AG08395 (cell line): ENCODE results near the gene MICALL2.

ENCODE experiments used
- DNase-seq: peaks from one replicate; pipeline ENCODE4 v3.0.0; 2012; ENCODE audit warnings: mixed read lengths, low spot score

Gene MICALL2

GRCh38 chr7:1468203-1468602 is 8.9 kb upstream of the MICALL2 start:
- DNase-seq: no peak

- DNase-seq: peak; percentile 74
Observed at GRCh38 chr7:1466524-1467271, 7.4 kb upstream of the MICALL2 start.

GRCh38 chr7:1464694-1465093 is 5.4 kb upstream of the MICALL2 start:
- DNase-seq: no peak

GRCh38 chr7:1463676-1464223 is 4.5 kb upstream of the MICALL2 start:
- DNase-seq: no peak

GRCh38 chr7:1461646-1462375 is 2.5 kb upstream of the MICALL2 start:
- no peak for DNase-seq

- peak; percentile 81 for DNase-seq
Observed at GRCh38 chr7:1460821-1461645, 1.8 kb upstream of the MICALL2 start.

- DNase-seq: no peak
Observed at GRCh38 chr7:1459920-1460820, 900 bp upstream of the MICALL2 start.

GRCh38 chr7:1459512-1459892 is 232 bp upstream of the MICALL2 start:
- peak; percentile 100 for DNase-seq

- no peak for DNase-seq
Observed at GRCh38 chr7:1457949-1458682, 1.2 kb downstream of the MICALL2 start.

- no peak for DNase-seq
Observed at GRCh38 chr7:1457059-1457948, 2.0 kb downstream of the MICALL2 start.

- DNase-seq: no peak
Observed at GRCh38 chr7:1455955-1456354, 3.3 kb downstream of the MICALL2 start.

GRCh38 chr7:1455241-1455939 is 3.9 kb downstream of the MICALL2 start:
- DNase-seq: no peak

- no peak for DNase-seq
Observed at GRCh38 chr7:1454542-1454941, 4.7 kb downstream of the MICALL2 start.

GRCh38 chr7:1452205-1452604 is 7.1 kb downstream of the MICALL2 start:
- no peak for DNase-seq

- DNase-seq: no peak
Observed at GRCh38 chr7:1450987-1451386, 8.3 kb downstream of the MICALL2 start.

- DNase-seq: no peak
Observed at GRCh38 chr7:1450431-1450830, 8.8 kb downstream of the MICALL2 start.

GRCh38 chr7:1449951-1450350 is 9.3 kb downstream of the MICALL2 start:
- no peak for DNase-seq

GRCh38 chr7:1449501-1449900 is 9.8 kb downstream of the MICALL2 start:
- DNase-seq: no peak

- DNase-seq: no peak
Observed at GRCh38 chr7:1448958-1449357, 10.3 kb downstream of the MICALL2 start.
